Heart left ventricle (tissue), 16 donors: Measurements from ENCODE around the gene JPH4. TPM values are rescaled to one million over a fixed set of nuclear protein-coding genes. Genes with fewer than 3 reads are reported as not detected.
"Not testable (repeated sequence)": the region's sequence is repeated elsewhere in the genome, so short reads cannot be mapped to it uniquely, and the experiment has no call there.

Source experiments
- ATAC-seq, 4 donors: fragments of 200-7000 bp; cut with Tn5 transposase; one replicate each; pipeline ENCODE4 v1.9.1; 2020 to 2022; ENCODE audit warnings: moderate library complexity in 4 of 4, mild to moderate bottlenecking in 3 of 4, moderate number of reproducible peaks in 1 of 4
- DNase-seq, 5 donors: peaks; one replicate each; pipeline ENCODE4 v3.0.0-alpha.2; 2020
- H3K27ac ChIP-seq, 12 donors: fragments of 200-600 bp; sonication (generic) in 4 of 12; one replicate each; pipeline versions ENCODE4 v1.5.0 to v1.8.0; 2016 to 2022; ENCODE audit warnings: mild to moderate bottlenecking in 2 of 12
- H3K27me3 ChIP-seq, 9 donors: fragments of 200-600 bp; sonication (generic) in 2 of 9; one replicate each; pipeline versions ENCODE4 v1.5.1 to v1.8.0; 2016 to 2022; ENCODE audit warnings: mild to moderate bottlenecking in 3 of 9
- H3K36me3 ChIP-seq, 9 donors: fragments of 200-600 bp; sonication (generic) in 2 of 9; one replicate each; pipeline versions ENCODE4 v1.5.0 to v1.8.0; 2018 to 2022; ENCODE audit warnings: mild to moderate bottlenecking in 2 of 9
- H3K4me1 ChIP-seq, 12 donors: fragments of 200-600 bp; sonication (generic) in 4 of 12; one replicate each; pipeline versions ENCODE4 v1.5.0 to v1.8.0; 2016 to 2022; ENCODE audit warnings: mild to moderate bottlenecking in 3 of 12
- H3K4me3 ChIP-seq, 12 donors: fragments of 200-600 bp; sonication (generic) in 4 of 12; one replicate each; pipeline versions ENCODE4 v1.5.0 to v1.8.0; 2017 to 2022; ENCODE audit warnings: mild to moderate bottlenecking in 9 of 12, moderate library complexity in 4 of 12
- H3K9me3 ChIP-seq, 12 donors: fragments of 200-600 bp; sonication (generic) in 4 of 12; one replicate each; pipeline versions ENCODE4 v1.5.0 to v1.8.0; 2016 to 2022; ENCODE audit warnings: mild to moderate bottlenecking in 1 of 12
- CTCF ChIP-seq, 12 donors: fragments of 200-600 bp; sonication (generic) in 4 of 12; IDR thresholded peaks; one replicate each; pipeline versions ENCODE4 v1.5.0 to v1.8.0; 2018 to 2022; ENCODE audit warnings: antibody characterized with exemption in 12 of 12, mild to moderate bottlenecking in 5 of 12
- POLR2A ChIP-seq, 2 donors: fragments of 450-650 bp; IDR thresholded peaks; one replicate each; pipeline ENCODE4 v1.6.1; 2017; ENCODE audit warnings: antibody characterized with exemption in 2 of 2, mild to moderate bottlenecking in 2 of 2, moderate library complexity in 2 of 2
- WGBS, 4 donors: extraction: QIAGEN DNeasy Blood & Tissue Kit in 2 of 4; methylation state at CpG; one replicate each; pipeline versions ENCODE4 v1.1.5 to v1.1.7; 2013 to 2018; 5-methylcytosine and 5-hydroxymethylcytosine counted together
- intact Hi-C, 10 donors: fragments of 100-400 bp; cut with DNase I; formaldehyde crosslinking; loops; one replicate each; pipeline versions ENCODE4 v1.11.1 to v1.14.2; 2022
- polyA plus RNA-seq, 2 donors: library from polyadenylated mRNA; stranded (reverse); fragments of 200-250 nt; gene quantifications; one replicate each; pipeline ENCODE4 v1.2.3, GENCODE V29; 2013
- total RNA-seq, 9 donors: library from RNA; depleted of rRNA in 2 of 9; stranded (reverse); fragments of >200 nt in 2 of 9; fragmentation: NEBNext Ultra II Directional in 3 of 9; extraction: Animal tissue kit (Norgen Biotek cat#: 25700) in 3 of 9; gene quantifications; one replicate each; pipeline versions ENCODE4 v1.1.0 to v1.2.4, GENCODE V29; 2016 to 2023
- donor health status: ischemic (EF 13 %, LVEDD 7.1; RV severe dilation, severe dysfunction).
- donor health status: healthy with polysubstance abuse.
- donor health status: DM: no; HTN: yes; CAD: no.
- donor health status: DM: no; HTN: no; CAD: no.
- donor health status: ischemic (EF 25% LVEDD 6.9; RV normal size, moderate dysfunction).
- donor health status: ischemic (EF 25% LVEDD 5.7; RV mildly dilated, moderate dysfunction).
- donor health status: healthy.
- donor health status: DM: yes; HTN: yes; CAD: no.
- donor health status: ischemic (EF 35%, LVEDD 5.7; RV mildly dilated, moderate dysfunction).
- donor health status: nonischemic (EF 11% LVEDD 7.7; RV severe dilation, severe dysfunction).
- donor health status: DM: yes; HTN: yes; CAD: no.
- donor health status: PGD.
- donor health status: ischemic (EF 29% LVEDD 5.4; RV normal size, mild dysfunction).
- donor health status: nonischemic (EF 23%, LVEDD 6.1; RV moderate dilation, normal function).

Gene JPH4
- total and polyA plus RNA-seq, 11 donors: 0.10 to 0.59 (median 0.24) TPM; not detected in 1

GRCh38 chr14:23588884-23589598 is 10.5 kb upstream of the JPH4 start:
- H3K36me3 ChIP-seq: no peaks in the 10 kb centered on the region
- peak; percentile 58 to 76 (median 68) for TF ChIP-seq CTCF (IDR thresholded peaks at IDR 0.05)
- TF ChIP-seq POLR2A (IDR thresholded peaks at IDR 0.05): no peak
- ATAC-seq (peak; percentile 82 to 96 (median 91)), DNase-seq (peak; percentile 84 to 92 (median 87))
- H3K4me3 ChIP-seq: no peak overlapping the region
- H3K27me3 ChIP-seq: peaks cover 0 to 6% (median 0%) of the 10 kb centered on the region in 9 donors
- no peak overlapping the region for H3K27ac ChIP-seq
- H3K4me1 ChIP-seq: peaks cover 0 to 7% (median 2%) of the 10 kb centered on the region in 12 donors
- intact Hi-C loops: loop anchor here in 4 of 10 donors (1.0 to 5.0 kb wide), 5 partner anchors 323 to 343 kb away; no protein-coding TSS in a partner anchor
- no peaks in the 10 kb centered on the region for H3K9me3 ChIP-seq
- WGBS, 4 donors: 11 to 17% (median 14%) methylated on average over 5 of the region's 5 CpGs

GRCh38 chr14:23584527-23585203 is 6.1 kb upstream of the JPH4 start:
- DNase-seq, H3K4me1 ChIP-seq, H3K4me3 ChIP-seq, H3K27ac ChIP-seq, H3K36me3 ChIP-seq, H3K9me3 ChIP-seq, ATAC-seq: not testable (repeated sequence)
- peaks cover 0 to 19% (median 4%) of the 10 kb centered on the region in 9 donors for H3K27me3 ChIP-seq
- intact Hi-C loops: loop anchor here in 3 of 10 donors (5.0 kb wide), 3 partner anchors 328 to 348 kb away; no protein-coding TSS in a partner anchor
- WGBS, 4 donors: 91 to 96% (median 91%) methylated on average over 8 to 25 of the region's 26 CpGs

GRCh38 chr14:23583761-23584526 is 5.4 kb upstream of the JPH4 start:
- ATAC-seq, H3K9me3 ChIP-seq, DNase-seq, intact Hi-C loops, H3K4me3 ChIP-seq, H3K36me3 ChIP-seq, H3K27ac ChIP-seq, H3K4me1 ChIP-seq: not testable (repeated sequence)
- H3K27me3 ChIP-seq: peaks cover 2 to 26% (median 7%) of the 10 kb centered on the region in 9 donors
- WGBS, 4 donors: 77 to 84% (median 80%) methylated on average over 24 to 25 of the region's 25 CpGs

- DNase-seq: no peak
- 70 to 84% (median 75%) methylated on average over 3 of the region's 3 CpGs for WGBS, 4 donors
- Histone ChIP-seq H3K4me1 (no peaks in the 10 kb centered on the region), H3K27ac (no peak overlapping the region), H3K27me3 (peaks cover 2 to 34% (median 11%) of the 10 kb centered on the region in 9 donors), H3K36me3 (no peaks in the 10 kb centered on the region), H3K4me3 (no peak overlapping the region), H3K9me3 (no peaks in the 10 kb centered on the region)
- no peak for ATAC-seq
- intact Hi-C loops: no loop called here
- TF ChIP-seq CTCF (IDR thresholded peaks at IDR 0.05): no peak
Observed at GRCh38 chr14:23582906-23583760, 4.5 kb upstream of the JPH4 start.
